HG03469 (cell line): ENCODE measurements around the gene GNPAT.
"Not testable (repeated sequence)": the region's sequence is repeated elsewhere in the genome, so short reads cannot be mapped to it uniquely, and the experiment has no call there.

Experiments used
- ATAC-seq: cut with Tn5 transposase; IDR thresholded peaks from one replicate; pipeline ENCODE4 v1.9.1; 2021; ENCODE audit warnings: mild to moderate bottlenecking, moderate library complexity, moderate number of reproducible peaks; ENCODE audit not compliant: unreplicated experiment

The GNPAT gene

DNA sequence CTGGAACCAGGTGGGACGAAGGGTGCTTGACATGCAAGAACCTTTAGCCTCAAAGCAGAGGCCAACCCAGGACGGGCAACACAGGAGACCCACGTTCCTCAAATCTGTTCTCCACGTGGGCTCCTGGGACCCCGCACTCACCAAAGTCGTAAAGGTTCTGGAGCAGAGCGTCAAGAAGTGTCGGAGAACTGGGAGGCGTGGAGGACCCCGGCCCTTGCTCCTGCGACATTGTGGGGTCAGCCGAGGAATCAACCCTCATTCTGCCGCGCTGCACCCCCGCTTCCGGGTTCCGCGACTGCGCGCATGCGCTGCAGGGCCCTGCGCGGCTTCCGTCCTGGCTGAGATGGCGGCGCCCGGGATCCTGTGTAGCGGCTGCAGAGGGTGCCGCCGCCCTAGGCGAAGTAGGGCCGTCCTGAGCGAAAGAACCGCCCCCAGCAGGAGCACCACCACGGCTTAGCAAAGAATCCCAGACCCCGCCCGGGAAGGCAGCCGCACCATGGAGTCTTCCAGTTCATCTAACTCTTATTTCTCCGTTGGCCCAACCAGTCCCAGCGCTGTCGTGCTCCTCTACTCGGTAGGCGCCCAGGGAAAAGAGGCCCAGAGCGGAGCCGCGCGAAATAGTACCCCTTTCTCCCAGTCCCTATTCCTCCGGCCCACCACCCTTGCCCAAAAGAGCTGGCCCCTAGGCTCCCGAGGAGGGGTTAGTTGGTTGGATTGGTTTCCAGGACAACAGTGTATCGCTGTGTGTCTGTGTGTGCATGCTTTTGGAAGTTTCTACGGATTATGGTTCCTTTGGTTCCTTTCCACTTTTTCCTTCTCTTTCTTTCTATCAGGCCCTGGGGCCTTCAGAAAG is at the start of gene GNPAT:
TSS of gene GNPAT (plus strand) at position 330 of the 853 bp plus-strand sequence. CDS start at position 497, 167 bp downstream.
- peak; percentile 81 for ATAC-seq

DNA sequence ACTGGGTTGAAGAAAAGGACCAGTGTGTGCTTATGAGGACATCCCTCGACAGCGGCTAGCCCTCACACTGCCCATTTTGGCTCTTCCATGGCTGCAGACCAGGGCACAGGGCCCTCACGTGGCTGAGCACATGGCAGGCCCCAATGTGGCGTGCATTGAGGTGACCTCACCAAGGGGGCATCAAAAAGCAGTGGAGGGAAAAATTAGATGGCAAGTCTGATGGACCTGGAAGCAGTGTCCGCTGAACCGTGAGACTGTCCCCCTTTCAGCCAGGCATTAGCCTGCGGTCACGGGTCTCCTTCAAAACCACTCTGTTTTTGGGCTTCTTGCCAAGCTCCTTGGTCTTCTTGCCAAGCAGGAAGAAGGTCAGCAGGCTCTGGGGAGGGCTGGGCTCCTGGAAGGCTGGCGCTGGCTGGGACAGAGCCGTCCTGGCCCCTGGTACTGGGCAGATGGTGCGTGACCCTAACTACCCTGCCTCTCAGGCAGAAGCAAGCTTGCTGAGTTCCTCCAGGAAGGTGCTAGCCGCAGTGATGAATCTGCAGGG is 48.3 kb upstream of the GNPAT start:
- no peak for ATAC-seq

DNA sequence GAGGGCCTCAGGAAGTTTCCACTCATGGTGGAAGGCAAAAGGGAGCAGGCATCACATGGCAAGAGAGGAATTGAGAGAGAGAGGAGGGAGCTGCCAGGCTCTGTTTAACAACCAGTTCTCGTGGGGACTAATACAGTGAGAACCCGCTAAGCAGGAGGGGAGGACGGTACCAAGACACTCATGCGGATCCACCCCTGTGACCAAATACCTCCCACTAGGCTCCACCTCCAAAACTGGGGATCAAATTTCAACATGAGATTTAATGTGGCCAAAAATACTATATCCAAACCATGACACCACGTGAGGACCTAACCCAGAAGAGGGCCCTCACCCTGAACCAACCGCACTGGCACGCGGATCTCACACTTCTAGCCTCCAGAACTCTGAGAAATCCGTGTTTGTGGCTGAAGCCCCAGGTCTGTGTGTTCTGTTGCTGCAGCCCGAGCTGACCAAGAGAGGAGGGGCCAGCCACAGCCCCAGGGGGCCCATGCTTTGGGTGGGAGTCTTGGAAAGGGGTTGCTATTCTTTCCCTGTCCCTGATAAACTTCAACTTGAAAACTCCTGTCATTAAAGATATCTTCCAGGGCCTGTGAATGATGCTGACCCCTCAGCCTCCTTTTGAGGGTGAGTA is 47.2 kb upstream of the GNPAT start:
- no peak for ATAC-seq

DNA sequence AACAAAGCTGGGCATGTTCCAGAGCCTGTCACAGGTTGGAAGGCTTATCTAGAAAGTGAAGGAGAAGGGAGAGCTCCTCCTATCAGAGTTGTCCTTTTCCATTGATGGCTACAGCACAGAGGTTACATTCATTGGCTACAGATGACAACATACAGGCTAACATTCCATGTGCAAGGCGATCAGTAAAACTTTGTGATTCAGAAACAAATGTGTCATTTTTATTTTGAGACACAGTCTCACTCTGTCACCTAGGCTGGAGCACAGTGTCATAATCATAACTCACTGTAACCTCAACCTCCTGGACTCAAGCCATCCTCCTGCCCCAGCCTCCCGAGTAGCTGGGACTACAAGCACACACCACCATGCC is 46.6 kb upstream of the GNPAT start:
- ATAC-seq: no peak

DNA sequence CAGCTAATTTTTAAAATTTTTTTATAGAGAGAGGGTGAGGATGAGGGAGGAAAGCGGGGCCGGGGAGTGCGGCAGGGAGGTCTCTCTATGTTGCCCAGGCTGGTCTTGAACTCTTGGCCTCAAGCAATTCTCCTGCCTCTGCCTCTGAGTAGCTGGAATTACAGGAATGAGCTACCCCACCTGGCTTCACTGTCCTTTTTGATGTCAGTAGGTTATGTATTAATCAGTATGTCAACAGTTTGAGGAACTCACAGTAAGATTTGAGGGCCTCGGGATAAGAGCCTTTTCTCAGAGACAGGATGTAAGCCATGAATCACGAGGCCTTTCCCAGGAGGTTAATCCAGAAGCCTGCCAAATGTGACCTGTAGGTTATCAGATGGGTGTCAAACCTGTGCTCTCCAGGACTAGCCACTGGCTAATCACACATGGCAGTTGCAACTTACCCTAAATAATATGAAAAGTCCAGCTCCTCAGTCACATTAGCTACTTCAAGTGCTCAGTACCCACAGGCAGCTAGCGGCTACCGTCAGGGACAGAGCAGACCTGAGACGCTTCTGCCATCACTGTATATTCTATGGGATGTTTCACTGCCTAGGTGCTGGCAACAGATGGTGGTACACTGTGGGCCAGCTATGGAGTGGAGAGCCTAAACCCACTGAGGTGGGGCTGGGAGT is 46.0 kb upstream of the GNPAT start:
- ATAC-seq: no peak

DNA sequence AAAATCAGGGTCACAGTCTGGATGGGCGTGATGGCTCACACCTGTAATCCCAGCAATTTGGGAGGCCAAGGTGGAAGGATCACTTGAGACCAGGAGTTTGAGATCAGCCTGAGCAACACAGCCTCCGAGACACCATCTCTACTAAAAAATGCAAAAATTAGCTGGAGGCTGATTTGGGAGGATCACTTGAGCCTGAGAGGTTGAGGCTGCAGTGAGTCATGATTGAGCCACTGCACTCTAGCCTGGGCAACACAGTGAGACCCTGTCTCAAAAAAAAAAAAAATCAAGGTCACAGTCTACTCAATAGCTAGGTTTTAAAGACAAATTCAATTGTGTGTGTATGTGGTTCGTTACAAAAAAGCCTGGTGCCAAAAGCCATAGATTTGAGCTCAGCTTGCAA is 44.7 kb upstream of the GNPAT start:
- no peak for ATAC-seq

DNA sequence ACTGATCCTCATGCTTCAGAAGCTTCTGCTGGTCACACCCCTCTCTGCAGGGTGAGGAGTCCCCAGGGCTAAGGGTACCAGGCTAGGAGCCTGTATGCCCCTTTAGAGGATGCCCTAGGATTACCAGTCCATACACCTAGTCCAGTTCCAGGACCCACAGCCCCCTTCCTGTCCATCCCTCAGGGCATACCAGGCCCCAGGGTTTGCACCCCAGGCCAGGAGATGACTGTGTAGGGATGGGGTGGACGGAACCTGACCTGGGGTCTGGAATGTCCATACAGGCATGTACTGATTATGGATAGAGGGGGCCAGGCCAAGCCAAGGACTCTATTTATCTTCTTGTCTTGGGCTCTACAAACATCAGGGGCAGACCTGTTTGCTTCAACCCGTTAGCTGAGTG is 44.3 kb upstream of the GNPAT start:
- ATAC-seq: no peak

DNA sequence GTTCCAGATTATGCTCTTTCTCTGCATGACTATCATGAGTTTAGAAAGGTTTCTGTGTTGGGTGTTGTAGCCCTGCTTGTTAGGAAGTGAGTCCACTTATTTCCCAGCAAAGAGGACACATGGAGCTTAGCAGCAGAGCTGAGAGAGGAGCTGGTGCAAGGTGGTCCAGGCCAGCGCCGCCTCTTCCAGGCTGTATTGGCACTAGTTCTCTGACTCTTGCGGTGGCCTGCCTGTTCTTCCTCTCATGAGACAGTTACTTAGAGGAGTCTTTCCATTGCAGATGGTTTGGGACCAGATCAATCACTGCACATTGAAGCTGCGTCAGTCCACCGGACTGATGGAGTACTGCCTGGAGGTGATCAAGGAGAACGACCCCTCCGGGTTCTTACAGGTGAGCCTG is 41.1 kb upstream of the GNPAT start:
- no peak for ATAC-seq

DNA sequence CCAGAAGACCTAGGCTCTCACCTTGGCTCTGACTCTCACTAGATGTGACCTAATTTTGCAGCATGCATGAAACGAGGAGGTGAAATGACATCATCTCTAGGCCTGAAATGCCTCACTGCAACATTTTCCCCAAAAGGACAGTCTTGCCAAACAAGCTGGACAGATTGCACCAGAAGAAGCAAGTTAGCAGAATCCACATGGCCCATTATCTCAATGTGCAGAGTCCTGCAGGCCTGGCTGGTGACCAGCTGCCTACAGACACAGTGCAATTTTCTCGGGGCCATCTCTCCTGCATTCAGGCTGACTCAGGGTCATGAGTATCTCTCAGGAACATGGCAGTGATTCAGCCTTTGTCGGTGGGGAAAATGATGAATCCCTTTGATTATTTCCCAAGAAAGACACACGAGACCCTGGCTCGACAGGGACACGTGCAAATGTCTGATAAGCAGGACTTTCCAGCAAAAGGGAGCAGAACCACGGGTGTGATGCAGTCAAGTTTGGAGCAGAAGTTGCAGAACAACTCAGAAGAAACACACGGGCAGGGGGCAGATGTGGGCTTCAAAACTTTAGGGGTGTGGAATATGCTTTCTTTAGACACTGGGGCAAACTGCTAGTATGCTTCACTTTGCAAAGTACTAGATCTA is 40.5 kb upstream of the GNPAT start:
- ATAC-seq: no peak

DNA sequence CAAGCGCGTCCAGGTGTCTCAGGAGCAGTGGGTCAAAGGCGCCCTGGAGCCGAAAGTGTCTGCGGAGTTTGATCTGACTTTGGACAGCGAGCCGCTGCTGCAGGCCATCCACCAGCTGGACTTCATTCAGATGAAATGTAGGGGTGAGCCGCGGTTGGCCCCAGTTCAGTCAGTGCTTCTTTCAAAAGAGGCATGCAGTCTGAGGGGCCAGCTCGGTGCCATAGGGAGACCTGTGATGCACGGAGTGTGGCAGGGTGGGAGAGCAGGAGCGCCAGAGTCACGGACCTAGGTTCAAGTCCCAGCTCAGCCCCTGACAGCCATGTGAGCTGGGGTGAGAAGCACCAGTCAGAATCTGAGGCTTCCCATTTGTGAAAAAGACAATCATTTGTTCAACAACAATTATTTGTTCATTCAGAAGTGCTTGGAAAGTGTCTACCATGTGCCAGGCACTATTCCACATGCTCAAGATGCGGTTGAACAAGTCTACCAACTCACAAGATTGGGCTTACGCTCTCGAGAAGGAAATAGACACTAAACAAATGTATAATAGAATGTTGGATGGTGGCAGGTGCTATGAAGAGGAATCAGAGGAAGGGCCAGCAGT is 39.5 kb upstream of the GNPAT start:
- ATAC-seq: no peak

DNA sequence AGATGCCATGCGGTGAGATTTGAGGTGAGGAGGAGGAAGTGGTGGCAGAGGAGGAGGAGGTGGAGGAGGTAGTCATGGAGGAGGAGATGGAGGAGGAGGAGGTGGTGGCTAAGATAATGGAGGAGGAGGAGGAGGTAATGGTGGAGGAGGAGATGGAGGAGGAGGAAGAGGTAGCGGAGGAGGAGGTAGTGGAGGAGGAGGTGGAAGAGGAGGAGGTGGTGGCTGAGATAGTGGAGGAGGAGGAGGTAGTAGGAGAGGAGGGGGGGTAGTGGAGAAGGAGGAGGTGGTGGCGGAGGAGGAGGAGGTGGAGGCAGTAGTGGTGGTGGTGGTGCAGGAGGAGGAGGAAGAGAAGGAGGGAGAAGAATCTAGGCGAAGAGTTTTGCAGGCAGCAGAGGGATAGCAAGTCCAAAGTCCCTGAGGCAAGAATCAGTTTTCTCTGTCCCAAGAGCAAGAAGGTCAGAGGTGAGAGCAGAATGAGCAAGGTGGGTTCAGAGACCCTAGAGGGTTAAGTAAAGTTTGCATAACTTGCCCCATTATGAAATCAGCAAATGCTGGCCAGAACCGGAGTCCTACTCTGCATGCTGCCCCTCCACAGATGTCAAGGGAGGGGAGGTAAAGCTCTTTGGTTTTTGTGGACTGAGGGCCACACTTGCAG is 38.9 kb upstream of the GNPAT start:
- no peak for ATAC-seq

DNA sequence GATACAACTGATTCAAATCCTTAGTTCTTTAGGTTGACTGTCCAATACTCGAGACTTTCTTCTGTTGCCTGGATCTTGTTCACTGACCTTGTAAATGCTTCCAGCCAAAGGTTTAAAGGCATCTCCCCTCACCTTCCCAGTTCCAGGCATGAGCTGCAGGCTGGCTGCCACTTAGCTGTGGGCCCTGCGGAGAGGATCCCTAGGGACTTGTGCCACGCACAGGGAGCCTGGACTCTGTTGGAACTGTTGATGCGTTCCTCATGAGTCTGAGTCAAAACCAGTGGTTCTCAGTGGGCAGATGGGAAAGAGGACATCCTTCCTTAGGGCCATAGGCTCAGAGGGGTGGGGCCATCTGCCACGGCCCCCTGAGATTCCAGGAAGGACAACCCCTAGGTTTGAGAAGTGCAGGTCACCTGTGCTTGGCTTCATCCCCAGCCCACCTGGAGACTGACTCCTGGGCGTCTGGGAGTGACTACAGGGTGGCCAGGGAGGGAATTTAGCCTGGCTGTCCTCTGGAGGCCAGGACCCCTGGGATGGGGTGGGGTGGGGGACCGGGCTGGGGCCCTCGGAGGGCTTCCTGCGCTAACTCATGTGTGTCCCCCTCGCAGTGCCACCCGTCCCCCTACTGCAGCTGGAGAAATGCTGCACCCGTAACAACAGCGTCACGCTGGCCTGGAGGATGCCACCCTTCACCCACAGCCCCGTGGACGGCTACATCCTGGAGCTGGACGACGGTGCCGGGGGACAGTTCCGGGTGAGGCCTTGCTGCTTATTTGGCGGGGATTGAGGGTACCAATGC is 37.6 kb upstream of the GNPAT start:
- no peak for ATAC-seq

DNA sequence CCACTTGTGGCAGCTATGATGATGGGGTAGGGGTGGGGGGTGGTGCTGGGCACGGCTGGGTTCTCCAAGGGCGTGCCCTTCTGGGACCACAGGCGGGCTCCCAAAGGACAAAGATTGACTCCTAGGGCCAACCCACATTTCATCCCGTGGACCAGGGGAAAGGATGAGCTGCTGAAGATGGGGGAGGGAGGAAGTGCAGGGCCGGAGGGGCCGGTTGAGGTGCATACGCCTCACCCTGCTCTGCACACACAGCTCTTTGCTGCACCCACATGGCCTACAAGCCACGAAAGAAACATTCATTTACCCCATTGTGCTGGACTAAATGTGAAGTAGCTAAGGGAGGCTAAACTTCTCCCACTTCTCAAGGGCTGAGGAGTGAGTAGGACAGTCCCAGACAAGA is 34.2 kb upstream of the GNPAT start:
- no peak for ATAC-seq

DNA sequence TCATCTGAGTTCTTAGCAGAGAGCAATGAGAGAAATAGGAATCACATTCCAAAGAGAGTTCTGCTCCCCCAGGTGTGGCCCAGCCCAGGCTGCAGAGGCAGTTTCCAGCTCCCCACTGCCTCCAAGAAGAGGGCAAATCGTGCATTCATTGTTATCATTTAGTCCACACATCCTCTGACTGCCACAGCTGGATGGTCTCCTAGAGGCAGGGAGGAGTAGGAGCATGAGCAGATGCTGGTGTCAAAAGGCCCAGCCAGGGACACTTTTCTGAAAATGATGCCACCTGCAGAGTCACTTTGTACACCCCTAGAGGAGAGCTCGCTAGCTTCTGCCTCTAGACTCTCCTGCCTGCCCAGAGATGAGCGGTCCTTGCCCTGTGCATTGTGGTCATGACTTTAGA is 33.6 kb upstream of the GNPAT start:
- ATAC-seq: no peak

DNA sequence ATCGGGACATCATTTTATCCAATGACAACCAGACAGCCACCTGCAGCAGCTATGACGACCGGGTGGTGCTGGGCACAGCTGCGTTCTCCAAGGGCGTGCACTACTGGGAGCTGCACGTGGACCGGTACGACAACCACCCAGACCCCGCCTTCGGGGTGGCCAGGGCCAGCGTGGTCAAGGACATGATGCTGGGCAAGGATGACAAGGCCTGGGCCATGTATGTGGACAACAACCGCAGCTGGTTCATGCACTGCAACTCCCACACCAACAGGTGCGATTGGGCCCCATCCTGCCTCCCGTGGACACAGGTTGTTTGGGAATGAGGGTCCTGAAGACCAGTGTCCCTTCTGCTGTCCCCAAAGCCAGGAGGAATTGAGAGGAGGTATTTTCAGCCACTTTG is 32.0 kb upstream of the GNPAT start:
- ATAC-seq: no peak

DNA sequence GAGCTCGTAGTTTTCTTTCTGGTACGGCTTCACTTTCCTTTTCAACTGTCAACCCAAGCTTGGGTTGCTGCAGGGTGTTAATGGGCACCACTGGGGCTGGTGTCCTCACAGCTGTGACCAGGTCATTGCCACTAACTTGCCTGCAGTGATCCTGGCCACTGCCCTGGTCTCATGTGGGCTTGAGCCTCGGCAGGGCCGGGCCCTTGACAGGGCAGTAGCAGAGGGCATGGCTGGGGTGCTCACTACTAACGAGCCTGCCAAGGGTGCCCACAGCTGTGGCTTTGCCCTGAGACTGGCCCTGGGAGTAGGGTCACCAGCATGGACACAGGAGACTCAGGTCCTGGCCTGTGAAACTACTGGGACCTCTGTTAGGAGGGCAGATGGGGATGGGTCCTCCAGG is 31.5 kb upstream of the GNPAT start:
- ATAC-seq: no peak

DNA sequence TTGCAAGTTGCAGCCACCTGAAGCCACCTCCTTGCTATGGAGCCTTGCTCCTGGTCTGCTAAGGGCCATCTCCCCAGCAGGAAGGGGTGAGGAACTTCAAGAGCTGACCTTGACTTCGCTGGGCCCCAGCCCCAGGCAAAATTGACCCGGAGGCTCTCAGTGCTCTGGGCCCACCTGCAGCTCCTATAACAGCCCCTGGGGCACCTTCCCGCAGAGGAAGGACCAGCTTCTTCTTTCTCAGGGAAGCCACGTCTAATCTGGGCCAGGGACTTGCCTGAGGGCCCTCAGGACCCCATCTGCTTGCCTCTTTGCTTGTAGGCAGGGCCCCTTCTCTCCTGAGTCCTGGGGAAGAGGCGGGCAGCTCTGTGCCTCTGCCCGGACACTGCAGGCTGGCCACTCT is 30.9 kb upstream of the GNPAT start:
- ATAC-seq: no peak

DNA sequence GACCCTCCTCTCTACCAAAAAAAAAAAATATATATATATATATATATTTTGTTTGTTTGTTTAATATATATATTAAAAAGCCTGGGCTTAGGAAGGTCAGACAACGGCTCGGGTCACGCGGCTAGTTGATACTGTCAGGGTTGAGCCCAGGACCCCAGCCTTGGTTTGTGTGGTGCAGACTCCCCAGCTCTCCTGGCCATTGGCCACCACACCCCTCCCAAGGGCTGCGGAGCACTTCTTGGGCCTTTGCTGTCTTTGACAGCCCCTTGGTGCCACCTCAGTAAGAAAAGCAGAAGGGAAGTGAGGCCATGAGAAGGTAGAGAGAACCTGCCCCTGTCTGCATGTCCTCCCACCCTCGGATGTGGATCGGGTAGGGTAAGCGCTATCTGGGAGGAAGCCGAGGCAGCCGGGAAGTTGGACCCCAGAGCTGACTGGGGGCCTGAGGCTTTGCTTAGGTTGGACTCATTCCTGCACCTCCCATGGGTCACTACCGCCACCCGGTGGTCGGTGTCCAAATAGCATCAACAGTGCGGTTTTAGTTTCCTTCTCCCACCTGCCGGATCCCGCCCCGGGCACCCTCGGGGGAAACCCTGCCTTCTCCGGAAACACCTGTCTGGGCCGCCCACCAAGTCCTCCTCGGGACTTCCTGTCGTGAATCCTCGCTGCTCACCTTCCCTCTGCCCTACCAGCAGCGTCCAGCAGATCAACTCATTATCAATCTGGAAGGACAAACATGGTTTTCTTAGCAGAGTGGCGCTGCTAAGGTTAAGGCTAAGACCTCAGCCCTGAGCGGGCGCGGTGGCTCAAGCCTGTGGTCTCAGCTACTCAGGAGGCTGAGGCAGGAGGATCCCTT is 29.8 kb upstream of the GNPAT start:
- ATAC-seq: peak; percentile 79

DNA sequence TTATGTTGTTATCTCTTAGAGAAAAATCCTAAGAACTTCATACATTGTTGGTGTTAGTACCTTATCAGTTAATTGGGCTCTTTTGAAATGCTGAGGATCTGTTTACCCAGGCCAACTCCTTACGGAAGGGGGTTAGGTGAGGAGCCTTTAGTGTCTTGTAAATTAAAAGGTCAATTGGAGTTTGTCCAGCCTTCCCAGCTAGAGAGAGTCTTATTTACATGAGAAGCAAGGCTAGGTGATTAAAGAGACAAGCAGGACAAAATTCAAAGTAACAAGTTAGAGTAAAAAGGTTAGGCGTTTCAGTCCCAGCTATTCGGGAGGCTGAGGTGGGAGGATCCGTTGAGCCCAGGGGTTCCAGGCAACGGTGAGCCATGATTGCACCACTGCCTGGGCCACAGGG is 28.7 kb upstream of the GNPAT start:
- not testable (repeated sequence) for ATAC-seq
